Calu3 (cell line): ENCODE results near the gene PPP2R2C. TPM values are rescaled to one million over a fixed set of nuclear protein-coding genes. Genes with fewer than 3 reads are reported as not detected.

Experiments
- total RNA-seq: library from RNA; stranded (reverse); gene quantifications from 2 replicates; pipeline ENCODE4 v1.2.3, GENCODE V29; 2022

PPP2R2C gene
- total RNA-seq, 1 experiment from 2014 or later, result 9.4 TPM

Other genes with a start within 250 kb of the PPP2R2C start
- 21.6 and 23.4 TPM in 2 replicates for gene WFS1, start 202.8 kb downstream of the PPP2R2C start, total RNA-seq
- 30.9 and 36.2 TPM in 2 replicates for gene MAN2B2, start 102.6 kb upstream of the PPP2R2C start, total RNA-seq
- gene MRFAP1, start 168.1 kb upstream of the PPP2R2C start, total RNA-seq, result 151 and 154 TPM in 2 replicates
- gene S100P, start 221.3 kb upstream of the PPP2R2C start, total RNA-seq, result 365 and 600 TPM in 2 replicates
- gene MRFAP1L1, start 237.3 kb upstream of the PPP2R2C start, total RNA-seq, result 31.7 and 33.1 TPM in 2 replicates
- gene BLOC1S4, start 243.6 kb upstream of the PPP2R2C start, total RNA-seq, result 9.2 and 13.2 TPM in 2 replicates